HUDEP-2 (cell line): Measurements from ENCODE around the gene PLBD1.

Experiments used
- DNase-seq, 76 experiments: peaks; one replicate each; lab custom pipeline; 2025; ENCODE audit not compliant: unreplicated experiment in 76 of 76; lab: John Stamatoyannopoulos, UW

PLBD1 gene

GRCh38 chr12:14510574-14510973 lies 57.1 kb downstream of the PLBD1 start:
- no peak for DNase-seq

DNA sequence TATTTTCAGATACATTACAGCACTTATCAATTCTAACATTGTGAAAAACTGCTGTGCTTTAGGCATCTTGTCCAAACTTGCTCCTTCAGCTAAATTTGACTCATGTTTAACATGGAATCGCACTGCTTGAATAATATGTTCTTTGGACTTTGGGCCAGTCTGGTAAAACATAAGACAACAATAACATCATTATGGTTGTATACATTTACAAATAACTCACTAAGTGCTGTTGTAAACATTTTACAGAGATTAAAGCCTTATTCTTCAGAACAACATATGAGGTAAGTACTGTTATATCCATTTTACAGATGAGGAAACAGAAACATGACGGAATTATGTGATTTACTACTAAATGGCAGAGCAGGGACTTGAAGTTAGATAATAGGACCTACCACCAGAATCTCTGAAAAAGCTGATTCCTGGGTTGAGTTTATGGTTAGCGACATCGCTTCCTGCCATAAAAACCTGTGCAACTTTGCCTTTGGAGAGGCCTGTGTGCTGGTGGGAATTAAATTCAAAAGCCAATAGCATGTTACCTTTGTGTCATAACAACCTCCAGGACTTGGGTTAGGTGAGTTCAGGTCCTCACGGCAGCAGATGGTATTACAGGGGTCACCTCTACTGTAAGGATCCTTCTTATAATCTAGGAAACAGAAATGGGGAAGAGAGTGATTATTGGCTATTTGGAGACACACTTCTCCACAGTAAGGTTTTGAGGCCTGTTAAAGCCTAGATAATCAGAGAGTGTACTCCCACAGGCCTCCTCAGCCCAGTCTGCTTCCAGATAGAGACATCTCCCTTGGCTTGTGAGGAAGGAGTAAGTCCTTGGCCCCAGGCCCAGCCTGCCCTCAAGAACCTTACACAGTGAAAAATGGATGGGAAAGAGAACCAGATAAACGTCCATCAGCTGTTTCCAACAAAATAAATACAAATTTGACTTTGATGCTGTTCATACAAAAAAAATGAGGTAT lies 61.8 kb downstream of the PLBD1 start:
- peak in 32 of 76 experiments; percentile 5 to 64 (median 26) for DNase-seq

DNA sequence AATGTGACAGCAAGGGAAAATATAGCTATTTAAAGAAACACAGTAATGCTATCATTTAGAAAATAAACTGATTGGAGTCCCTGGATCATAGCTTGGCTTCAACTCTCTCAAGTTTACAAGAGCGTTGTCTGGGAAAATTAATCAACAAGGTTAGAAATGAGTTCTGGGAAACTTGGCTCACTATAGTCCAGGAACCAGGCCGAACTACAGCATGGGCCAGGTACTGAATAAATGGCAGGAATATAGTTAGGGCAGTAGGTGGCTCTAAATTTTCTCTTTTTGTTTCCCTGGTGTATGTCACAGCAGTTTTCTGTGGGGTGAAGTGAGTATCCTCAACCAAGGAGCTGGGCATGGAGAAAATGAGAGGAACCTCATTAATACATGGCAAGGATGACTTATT lies 72.4 kb downstream of the PLBD1 start:
- DNase-seq, result no peak

DNA sequence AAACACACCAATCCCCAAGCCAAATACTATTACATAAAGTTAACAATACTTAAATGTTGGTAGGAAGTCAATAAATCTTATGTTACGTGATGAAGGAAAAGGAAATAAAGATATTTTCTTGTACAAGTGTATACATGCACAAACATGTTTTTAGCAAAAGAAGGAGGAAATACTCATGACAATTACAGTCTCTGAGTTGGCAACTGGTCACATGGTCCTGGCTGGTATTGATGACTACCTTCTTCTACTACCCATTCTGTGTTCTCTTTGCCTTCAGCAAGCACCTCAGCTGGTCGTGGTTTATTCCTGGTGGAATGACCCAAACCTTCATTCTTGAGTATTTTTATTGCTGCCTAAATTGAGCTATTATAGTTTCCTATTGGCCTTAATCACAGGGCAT lies 84.8 kb downstream of the PLBD1 start:
- no peak for DNase-seq

DNA sequence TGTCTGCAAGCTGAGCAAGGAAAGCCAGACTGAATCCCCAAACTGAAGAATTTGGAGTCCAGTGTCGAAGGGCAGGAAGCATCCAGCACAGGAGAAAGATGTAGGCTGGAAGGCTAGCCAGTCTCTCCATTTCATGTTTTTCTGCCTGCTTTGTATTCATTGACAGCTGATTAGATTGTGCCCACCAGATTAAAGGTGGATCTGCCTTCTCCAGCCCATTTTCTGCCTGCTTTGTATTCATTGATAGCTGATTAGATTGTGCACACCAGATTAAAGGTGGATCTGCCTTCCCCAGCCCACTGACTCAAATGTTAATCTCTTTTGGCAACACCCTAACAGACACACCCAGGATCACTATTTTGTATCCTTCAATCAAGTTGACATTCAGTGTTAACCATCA lies 85.3 kb downstream of the PLBD1 start:
- DNase-seq, result no peak

DNA sequence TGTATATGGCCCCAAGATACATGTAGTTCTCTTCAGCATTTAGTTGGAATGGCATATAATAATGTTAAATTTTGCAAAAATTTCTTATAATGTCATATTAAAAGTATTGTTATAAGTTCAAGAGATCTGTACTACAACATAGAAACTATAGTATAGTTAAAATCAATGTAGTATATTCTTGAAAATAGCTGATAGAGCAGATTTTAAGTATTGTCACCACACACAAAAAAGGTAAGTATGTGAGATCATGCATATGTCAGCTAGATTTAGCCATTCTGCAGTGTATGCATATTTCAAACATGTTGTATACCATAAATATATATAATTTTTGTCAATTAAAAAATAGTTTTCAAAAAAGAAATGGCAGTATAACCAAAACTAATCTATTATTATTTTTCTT lies 86.5 kb downstream of the PLBD1 start:
- no peak for DNase-seq

DNA sequence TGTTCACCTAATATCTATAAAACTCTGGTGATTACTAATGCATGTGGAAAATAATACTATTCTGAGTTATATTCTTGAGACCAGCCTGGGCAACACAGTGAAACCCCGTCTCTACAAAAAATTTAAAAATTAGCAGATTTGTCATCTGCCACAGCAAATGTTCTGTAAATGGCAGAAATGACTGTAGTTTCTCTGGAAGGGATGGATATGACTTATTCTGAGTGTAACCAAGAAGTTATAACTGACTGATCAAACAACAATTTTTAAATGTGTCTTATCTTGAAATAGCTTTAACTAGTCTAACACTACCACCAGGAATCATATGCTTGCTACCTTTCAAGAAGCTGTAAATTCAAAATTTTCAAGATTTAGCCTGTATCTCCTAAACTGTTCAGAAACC lies 88.7 kb downstream of the PLBD1 start:
- DNase-seq, result no peak

- DNase-seq, result peak in 1 of 76 experiments; percentile 3
These were observed 93.9 kb downstream of the PLBD1 start for GRCh38 chr12:14473707-14474287.

DNA sequence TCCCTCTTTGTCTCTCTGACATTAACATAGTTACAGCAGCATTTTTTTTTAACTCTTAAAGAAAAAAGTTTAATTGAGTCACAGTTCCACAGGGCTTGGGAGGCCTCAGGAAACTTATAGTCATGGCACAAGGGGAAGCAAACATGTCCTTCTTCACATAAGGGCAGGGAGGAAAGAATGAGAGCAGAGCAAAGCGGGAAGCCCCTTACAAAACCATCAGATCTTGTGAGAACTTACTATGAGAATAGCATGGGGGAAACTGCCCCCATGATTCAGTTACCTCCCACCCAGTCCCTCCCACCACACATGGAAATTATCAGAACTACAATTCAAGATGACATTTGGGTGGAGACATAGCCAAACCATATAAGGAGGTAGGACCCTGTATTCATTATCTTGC lies 96.2 kb downstream of the PLBD1 start:
- no peak for DNase-seq

DNA sequence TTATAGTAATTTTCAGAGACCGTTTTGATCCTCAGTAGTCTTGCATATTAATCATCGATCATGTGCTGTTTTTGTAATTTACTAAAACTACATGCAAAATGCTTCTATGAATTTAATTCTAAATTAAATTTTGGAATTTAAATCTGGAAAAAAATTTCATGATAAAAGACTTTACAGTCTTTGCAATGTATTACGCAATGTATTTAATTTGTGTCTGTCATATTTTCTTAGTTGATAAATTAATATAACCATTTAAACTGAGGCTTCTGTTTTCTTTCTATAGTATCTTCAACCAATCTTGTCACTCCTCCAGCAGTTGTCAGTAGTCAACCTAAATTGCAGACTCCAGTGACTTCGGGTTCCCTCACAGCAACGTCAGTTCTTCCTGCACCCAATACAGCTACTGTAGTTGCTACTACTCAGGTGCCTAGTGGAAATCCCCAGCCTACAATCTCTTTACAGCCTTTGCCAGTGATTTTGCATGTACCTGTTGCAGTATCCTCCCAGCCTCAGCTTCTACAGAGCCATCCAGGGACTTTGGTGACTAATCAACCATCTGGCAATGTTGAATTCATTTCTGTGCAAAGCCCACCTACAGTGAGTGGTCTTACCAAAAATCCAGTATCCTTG lies 107.4 kb downstream of the PLBD1 start:
- DNase-seq, result no peak

GRCh38 chr12:14454098-14454907 lies 113.4 kb downstream of the PLBD1 start:
- DNase-seq, result peak in 41 of 76 experiments; percentile 0 to 64 (median 20)
